K562 (cell line): ENCODE measurements around the gene DERL3. TPM values are rescaled to one million over a fixed set of nuclear protein-coding genes. Genes with fewer than 3 reads are reported as not detected.

Experiments used
- ATAC-seq: fragments of 200-7000 bp; cut with Tn5 transposase; 3 replicates; pipeline ENCODE4 v1.9.1; 2020; ENCODE audit warnings: moderate library complexity
- BruUV-seq: library from RNA; stranded (reverse); fragments of 400-500 nt; replicated peaks from 2 replicates; lab custom pipeline; 2021; lab: Mats Ljungman, UMichigan
- CTCF ChIA-PET: fragments of 300-600 bp; formaldehyde crosslinking; extraction: SDS; loops from one replicate; lab custom pipeline; 2021; ENCODE audit warnings: low intra/inter-chr PET ratio; lab: Yijun Ruan, JAX
- POLR2A ChIA-PET: fragments of 300-600, 350-650 bp; sonication (Branson Sonifier 250); formaldehyde crosslinking; extraction: SDS; loops from one replicate; lab custom pipeline; 2021; ENCODE audit warnings: antibody characterized with exemption, inconsistent platforms; lab: Yijun Ruan, JAX
- DNase-seq, 4 experiments: peaks; one replicate each; pipeline versions ENCODE4 v3.0.0 to v3.0.0-alpha.2; 2011 to 2018; ENCODE audit warnings: low spot score in 3 of 4, mixed read lengths in 3 of 4; ENCODE audit errors: extremely low read depth in 1 of 4
- FAIRE-seq: peaks from 2 replicates; lab custom pipeline; 2011; peaks lifted over from hg19 to GRCh38; lab: Jason Lieb, UNC
- H2AFZ ChIP-seq: 2 replicates; pipeline ENCODE4 v1.6.0; 2011; ENCODE audit warnings: low read depth, low read length, control low read depth, inconsistent platforms
- H3K27ac ChIP-seq: fragments of 200-600 bp; 3 replicates; pipeline ENCODE4 v1.8.0; 2011; ENCODE audit warnings: low read depth, mild to moderate bottlenecking, control low read depth, inconsistent platforms, low read length, moderate library complexity, mixed read lengths; ENCODE audit errors: extremely low read depth
- H3K27me3 ChIP-seq, 2 experiments: fragments of 300-600 bp in 1 of 2; 2 replicates in 1 of 2; 3 replicates in 1 of 2; pipeline versions ENCODE4 v1.6.0 to v1.8.0; 2011; ENCODE audit warnings: inconsistent platforms in 2 of 2, low read length in 2 of 2, mild to moderate bottlenecking in 1 of 2, mixed read lengths in 1 of 2, moderate library complexity in 1 of 2; ENCODE audit not compliant: control insufficient read depth in 2 of 2, insufficient read depth in 2 of 2
- H3K36me3 ChIP-seq: fragments of 300-600 bp; 3 replicates; pipeline ENCODE4 v1.8.0; 2011; ENCODE audit warnings: mild to moderate bottlenecking, low read length, inconsistent platforms; ENCODE audit not compliant: control insufficient read depth, insufficient read depth
- H3K4me1 ChIP-seq, 2 experiments: fragments of 200-600 bp in 1 of 2; replicated peaks in 1 of 2; 2 replicates in 1 of 2; 3 replicates in 1 of 2; pipeline versions ENCODE4 v1.5.1 to v1.8.0; 2011; ENCODE audit warnings: inconsistent platforms in 2 of 2, low read length in 2 of 2, mild to moderate bottlenecking in 1 of 2, mixed read lengths in 1 of 2, moderate library complexity in 1 of 2; ENCODE audit not compliant: control insufficient read depth in 2 of 2, insufficient read depth in 2 of 2
- H3K4me2 ChIP-seq: 2 replicates; pipeline ENCODE4 v1.6.1; 2011; ENCODE audit warnings: low read length, control low read depth, inconsistent platforms, mixed read lengths; ENCODE audit not compliant: insufficient read depth
- H3K4me3 ChIP-seq: fragments of 200-600 bp; sonication (generic), shearing (Covaris generic); 2 replicates; pipeline ENCODE4 v1.5.1; 2016; ENCODE audit warnings: control low read depth, inconsistent platforms
- H3K79me2 ChIP-seq: fragments of 200-600 bp; 3 replicates; pipeline ENCODE4 v1.8.0; 2011; ENCODE audit warnings: low read length, inconsistent platforms; ENCODE audit not compliant: control insufficient read depth, insufficient read depth
- H3K9ac ChIP-seq, 2 experiments: 2 replicates each; pipeline versions ENCODE4 v1.6.0 to v1.6.1; 2011; ENCODE audit warnings: low read depth in 2 of 2, low read length in 2 of 2, control low read depth in 1 of 2, inconsistent platforms in 1 of 2, mild to moderate bottlenecking in 1 of 2, mixed read lengths in 1 of 2; ENCODE audit not compliant: insufficient read depth in 1 of 2
- H3K9me1 ChIP-seq: one replicate; pipeline ENCODE4 v1.6.0; 2011; ENCODE audit warnings: inconsistent platforms, mild to moderate bottlenecking, low read length, moderate library complexity; ENCODE audit not compliant: control insufficient read depth, insufficient read depth
- H3K9me3 ChIP-seq: replicated peaks from 2 replicates; pipeline ENCODE4 v1.5.1; 2011; ENCODE audit warnings: low read depth, low read length, inconsistent platforms; ENCODE audit not compliant: control insufficient read depth, insufficient read depth
- H4K20me1 ChIP-seq: replicated peaks from 2 replicates; pipeline ENCODE4 v1.6.1; 2011; ENCODE audit warnings: low read length, inconsistent platforms, mixed read lengths; ENCODE audit not compliant: control insufficient read depth, insufficient read depth
- CREB3L1 ChIP-seq: fragments of 450-650 bp; IDR thresholded peaks from 2 replicates; pipeline ENCODE4 v1.6.1; 2014; ENCODE audit warnings: low read depth, mild to moderate bottlenecking, moderate library complexity, borderline replicate concordance
- FOXK2 ChIP-seq, 2 experiments: fragments of 450-650 bp; IDR thresholded peaks in 1 of 2; conservative IDR thresholded peaks in 1 of 2; 2 replicates each; pipeline ENCODE4 v1.6.1; 2016; ENCODE audit warnings: low read depth in 2 of 2, mild to moderate bottlenecking in 1 of 2
- KDM1A ChIP-seq, 2 experiments: fragments of 450-650 bp; IDR thresholded peaks; 2 replicates each; pipeline ENCODE4 v1.6.1; 2016; ENCODE audit warnings: mild to moderate bottlenecking in 2 of 2
- MYC ChIP-seq, 2 experiments: fragments of 250-450 bp in 1 of 2; sonication (Bioruptor Pico) in 1 of 2; IDR thresholded peaks; 2 replicates each; pipeline versions ENCODE4 v1.5.1 to v1.6.1; 2012 to 2021; ENCODE audit warnings: low read depth in 2 of 2, borderline replicate concordance in 1 of 2, improper control_type of control experiment in 1 of 2, low read length in 1 of 2, mild to moderate bottlenecking in 1 of 2, moderate library complexity in 1 of 2
- PML ChIP-seq: IDR thresholded peaks from 2 replicates; pipeline ENCODE4 v1.6.1; 2012; ENCODE audit warnings: low read length, inconsistent platforms
- POLR2G ChIP-seq: fragments of 200-400 bp; formaldehyde crosslinking; IDR thresholded peaks from 2 replicates; pipeline ENCODE4 v1.6.1; 2017; ENCODE audit warnings: low read depth, mild to moderate bottlenecking, antibody characterized with exemption, low read length, moderate library complexity
- PPARD ChIP-seq: fragments of 250-450 bp; sonication (Bioruptor Pico); IDR thresholded peaks from 2 replicates; pipeline ENCODE4 v1.8.0; 2022; ENCODE audit warnings: inconsistent platforms, mild to moderate bottlenecking, moderate library complexity
- RAD51 ChIP-seq: fragments of 450-650 bp; IDR thresholded peaks from 2 replicates; pipeline ENCODE4 v1.7.1; 2016; ENCODE audit warnings: low read depth, mild to moderate bottlenecking, borderline replicate concordance
- SAP30 ChIP-seq: fragments of 200-600 bp; sonication (generic); IDR thresholded peaks from 2 replicates; pipeline ENCODE4 v1.6.1; 2012; ENCODE audit warnings: borderline replicate concordance, low read depth, mild to moderate bottlenecking, moderate library complexity, low read length, control low read depth, inconsistent platforms; ENCODE audit not compliant: insufficient read depth, poor library complexity, severe bottlenecking
- SREBF1 ChIP-seq: fragments of 150-350 bp; IDR thresholded peaks from 2 replicates; pipeline ENCODE4 v1.6.1; 2014; ENCODE audit warnings: antibody characterized with exemption, low read depth, low read length, borderline replicate concordance
- SREBF2 ChIP-seq: sonication (generic); formaldehyde crosslinking; IDR thresholded peaks from 2 replicates; pipeline ENCODE4 v1.4.0; 2020; ENCODE audit warnings: mild to moderate bottlenecking, missing genetic modification reagents
- TRIM28 ChIP-seq: fragments of 450-650 bp; IDR thresholded peaks from 2 replicates; pipeline ENCODE4 v1.6.1; 2017
- ZNF224 ChIP-seq: sonication (generic); formaldehyde crosslinking; IDR thresholded peaks from 2 replicates; pipeline ENCODE4 v1.8.0; 2022; ENCODE audit warnings: mild to moderate bottlenecking, missing genetic modification reagents
- ZNF263 ChIP-seq: sonication (generic); formaldehyde crosslinking; IDR thresholded peaks from 2 replicates; pipeline ENCODE4 v1.8.0; 2022; ENCODE audit warnings: mild to moderate bottlenecking, missing genetic modification reagents, borderline replicate concordance
- ZNF311 ChIP-seq: fragments of 250-450 bp; sonication (Bioruptor Pico); IDR thresholded peaks from 2 replicates; pipeline ENCODE4 v1.4.0; 2020; ENCODE audit warnings: mild to moderate bottlenecking, moderate library complexity
- ZNF384 ChIP-seq: IDR thresholded peaks from 2 replicates; pipeline ENCODE4 v1.6.1; 2012; ENCODE audit warnings: low read depth, low read length, improper control_type of control experiment
- ZNF589 ChIP-seq: fragments of 200-800 bp; sonication (Bioruptor generic); IDR thresholded peaks from 2 replicates; pipeline ENCODE4 v1.6.1; 2016; ENCODE audit warnings: low read depth, missing genetic modification characterization, missing compliant biosample characterization
- ZNF76 ChIP-seq: fragments of 250-450 bp; sonication (Bioruptor Pico); IDR thresholded peaks from 2 replicates; pipeline ENCODE4 v1.4.0; 2020; ENCODE audit warnings: mild to moderate bottlenecking, moderate library complexity, borderline replicate concordance
- WGBS: fragments of 100-300 bp; shearing (Covaris generic); methylation state at CpG from one replicate; pipeline ENCODE4 v1.1.6; 2016; ENCODE audit warnings: low coverage, mixed read lengths; ENCODE audit not compliant: insufficient coverage; ENCODE audit errors: missing lambda C conversion rate; 5-methylcytosine and 5-hydroxymethylcytosine counted together
- in situ Hi-C: fragments of 300-500 bp; cut with MboI; formaldehyde crosslinking; loops from 4 replicates; pipeline ENCODE4 v1.15.0; 2018; ENCODE audit warnings: inconsistent platforms, mixed read lengths
- intact Hi-C: fragments of 100-400 bp; cut with micrococcal nuclease; formaldehyde crosslinking; loops from 2 replicates; pipeline ENCODE4 v1.14.2; 2022
- polyA plus RNA-seq, 8 experiments: library from polyadenylated mRNA; depleted of rRNA in 4 of 8; stranded (reverse) in 5 of 8; unstranded in 3 of 8; fragments of >200 nt; fragmentation: Nextera tagmentation in 2 of 8; fragmentation: Illumina TruSeq in 1 of 8; extraction: Ambion mirVana in 2 of 8; extraction: Trizol in 1 of 8; gene quantifications; 2 replicates each; pipeline versions ENCODE4 v1.2.1 to v1.2.3, GENCODE V29; 2011 to 2014; ENCODE audit warnings: inconsistent platforms in 1 of 8, missing spikeins in 1 of 8
- total RNA-seq, 7 experiments: library from RNA; depleted of rRNA in 6 of 7; stranded (reverse); fragments of >200 nt in 6 of 7; fragmentation: Illumina TruSeq in 2 of 7; extraction: Trizol in 2 of 7; gene quantifications; 2 replicates each; pipeline versions ENCODE4 v1.2.1 to v1.2.3, GENCODE V29; 2011 to 2021; ENCODE audit warnings: low replicate concordance in 1 of 7
- TF ChIP-seq, protein P1 (sequence below): fragments of 450-650 bp; IDR thresholded peaks from 2 replicates; pipeline ENCODE4 v1.6.1; 2016

DERL3 gene
- total and polyA plus RNA-seq, 9 of the 15 experiments (the other 6 are each of a cell fraction or from before 2014, with no cell fraction given), result 1.3 to 12.4 (median 4.8) TPM

DNA sequence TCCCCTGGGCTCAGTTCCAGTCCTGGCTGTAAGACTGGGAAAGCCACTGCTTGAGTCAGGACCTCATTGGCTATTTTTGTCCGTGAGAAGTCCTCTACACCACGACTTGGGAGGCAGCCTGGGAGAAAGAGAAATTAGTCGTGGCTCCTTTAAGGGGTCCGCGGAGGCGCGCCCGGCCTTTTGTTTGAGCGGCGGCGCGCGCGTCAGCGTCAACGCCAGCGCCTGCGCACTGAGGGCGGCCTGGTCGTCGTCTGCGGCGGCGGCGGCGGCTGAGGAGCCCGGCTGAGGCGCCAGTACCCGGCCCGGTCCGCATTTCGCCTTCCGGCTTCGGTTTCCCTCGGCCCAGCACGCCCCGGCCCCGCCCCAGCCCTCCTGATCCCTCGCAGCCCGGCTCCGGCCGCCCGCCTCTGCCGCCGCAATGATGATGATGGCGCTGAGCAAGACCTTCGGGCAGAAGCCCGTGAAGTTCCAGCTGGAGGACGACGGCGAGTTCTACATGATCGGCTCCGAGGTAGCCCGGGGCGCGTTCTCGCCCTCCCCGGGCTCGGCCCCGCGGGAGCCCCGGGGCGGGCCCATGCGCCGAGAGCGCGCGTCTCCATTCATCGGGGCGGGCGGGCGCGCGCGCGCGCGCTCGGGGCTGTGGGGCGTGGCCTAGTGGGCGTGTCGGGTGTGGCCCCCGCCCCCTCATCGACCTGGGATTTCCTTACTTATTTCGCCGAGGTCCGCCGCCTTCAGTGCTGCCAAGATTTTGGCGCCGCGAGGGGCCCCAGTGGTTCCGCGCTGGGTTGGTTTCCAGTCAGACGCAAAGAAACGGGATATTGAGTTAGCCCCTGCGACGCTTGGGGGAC is 51.8 kb downstream of the DERL3 start, which contains the start of gene SMARCB1:
SMARCB1 (plus strand) TSS at position 215 of the 848 bp plus-strand sequence; CDS start at position 419, 204 bp downstream.
- peak; percentile 76 for FAIRE-seq
- no peak for TF ChIP-seq ZNF384
- TF ChIP-seq, protein P1, sequence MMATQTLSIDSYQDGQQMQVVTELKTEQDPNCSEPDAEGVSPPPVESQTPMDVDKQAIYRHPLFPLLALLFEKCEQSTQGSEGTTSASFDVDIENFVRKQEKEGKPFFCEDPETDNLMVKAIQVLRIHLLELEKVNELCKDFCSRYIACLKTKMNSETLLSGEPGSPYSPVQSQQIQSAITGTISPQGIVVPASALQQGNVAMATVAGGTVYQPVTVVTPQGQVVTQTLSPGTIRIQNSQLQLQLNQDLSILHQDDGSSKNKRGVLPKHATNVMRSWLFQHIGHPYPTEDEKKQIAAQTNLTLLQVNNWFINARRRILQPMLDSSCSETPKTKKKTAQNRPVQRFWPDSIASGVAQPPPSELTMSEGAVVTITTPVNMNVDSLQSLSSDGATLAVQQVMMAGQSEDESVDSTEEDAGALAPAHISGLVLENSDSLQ, result 0 out of 2 replicates have a peak, but pooled peaks have one; percentile 14
- 0 out of 2 replicates have a peak, but pooled peaks have one; percentile 37 for TF ChIP-seq PML
- peak; percentile 19; the same call in 1 of the 2 replicates for TF ChIP-seq MYC (IDR thresholded peaks at IDR 0.05; ENCODE audit: low read depth, low read length)
- TF ChIP-seq MYC (CRISPR knock-in tag; IDR thresholded peaks at IDR 0.05; ENCODE audit: borderline replicate concordance, low read depth), result no peak
- no peak for TF ChIP-seq CREB3L1
- TF ChIP-seq SREBF2, result no peak
- TF ChIP-seq SREBF1, result no peak
- TF ChIP-seq SAP30, result no peak
- no peak for TF ChIP-seq ZNF76 (CRISPR knock-in tag)
- TF ChIP-seq PPARD (CRISPR knock-in tag), result no peak
- peak in 1 of 2 experiments; percentile 94; a peak in 2 of 4 replicates for TF ChIP-seq FOXK2 (conservative IDR thresholded peaks at IDR 0.05 in 1 of 2, IDR thresholded peaks at IDR 0.05 in 1 of 2; ENCODE audit: low read depth in 2 of 2)
- peak; percentile 91 for TF ChIP-seq ZNF589 (CRISPR knock-in tag)
- TF ChIP-seq TRIM28, result no peak
- TF ChIP-seq ZNF311 (CRISPR knock-in tag), result no peak
- no peak for TF ChIP-seq ZNF263 (CRISPR knock-in tag)
- TF ChIP-seq ZNF224, result no peak
- no peak for TF ChIP-seq RAD51
- peak; percentile 92 for TF ChIP-seq POLR2G
- no peak for TF ChIP-seq KDM1A (IDR thresholded peaks at IDR 0.05)

More for the DNA sequence above, 51.8 kb downstream of the DERL3 start, which contains the start of gene SMARCB1:
- POLR2A ChIA-PET, result interaction anchor here (1.6 to 1.7 kb wide), 2 partner anchors 12 to 19 kb away, joined by 3 to 6 read pairs; no protein-coding TSS in a partner anchor
- peaks cover 10% of the 10 kb centered on the region for H4K20me1 ChIP-seq
- WGBS, result under 1% methylated on average over 32 of the region's 97 CpGs
- no peaks in the 10 kb centered on the region for H3K9me3 ChIP-seq
- H3K4me1 ChIP-seq, result peaks cover 15 to 16% of the 10 kb centered on the region in 2 experiments; a peak in 4 of 5 replicates
- peak; percentile 84 for ATAC-seq
- H3K27me3 ChIP-seq, result no peaks in the 10 kb centered on the region
- H3K4me3 ChIP-seq, result peak within 1 kb of the TSS; percentile 88
- intact Hi-C loops, result no loop called here
- peak within 1 kb of the TSS; percentile 92 to 96 for H3K9ac ChIP-seq
- peak within 1 kb of the TSS; percentile 96 for H2AFZ ChIP-seq
- no peaks in the 10 kb centered on the region for H3K9me1 ChIP-seq
- H3K36me3 ChIP-seq, result peaks cover 24% of the 10 kb centered on the region
- H3K79me2 ChIP-seq, result peaks cover 44% of the 10 kb centered on the region
- H3K27ac ChIP-seq, result peak within 1 kb of the TSS; percentile 99
- BruUV-seq, result no TSS peak
- CTCF ChIA-PET, result no interaction called here
- peak; percentile 90 to 95 (median 94) for DNase-seq
- H3K4me2 ChIP-seq, result peak within 1 kb of the TSS; percentile 96
- in situ Hi-C loops, result no loop called here
